Breast epithelium (tissue), 4 donors: ENCODE results near the gene RHBDF2. TPM values are rescaled to one million over a fixed set of nuclear protein-coding genes. Genes with fewer than 3 reads are reported as not detected.

Experiments
- DNase-seq, 2 donors: peaks; one replicate each; pipeline ENCODE4 v3.0.0-alpha.2; 2019; ENCODE audit warnings: low spot score in 2 of 2
- H3K27ac ChIP-seq, 2 donors: fragments of 200-600 bp; sonication (generic) in 1 of 2; one replicate each; pipeline ENCODE4 v1.5.1; 2016 to 2019; ENCODE audit warnings: mild to moderate bottlenecking in 1 of 2
- H3K27me3 ChIP-seq, 2 donors: fragments of 200-600 bp; sonication (generic) in 1 of 2; one replicate each; pipeline versions ENCODE4 v1.5.1 to v1.6.0; 2017 to 2019; ENCODE audit warnings: control low read depth in 1 of 2, mild to moderate bottlenecking in 1 of 2
- H3K36me3 ChIP-seq: fragments of 200-600 bp; one replicate; pipeline ENCODE4 v1.5.1; 2019
- H3K4me1 ChIP-seq, 2 donors: fragments of 200-600 bp; sonication (generic); one replicate each; pipeline ENCODE4 v1.5.1; 2016 to 2019; ENCODE audit warnings: control low read depth in 1 of 2
- H3K4me3 ChIP-seq, 3 donors: fragments of 200-600 bp; sonication (generic); 1 replicate in 2 of 3; 2 replicates in 1 of 3; pipeline ENCODE4 v1.5.1; 2016 to 2019; ENCODE audit warnings: mild to moderate bottlenecking in 3 of 3, moderate library complexity in 2 of 3
- H3K9me3 ChIP-seq, 2 donors: fragments of 200-600 bp; sonication (generic) in 1 of 2; one replicate each; pipeline ENCODE4 v1.5.1; 2016 to 2019; ENCODE audit warnings: control low read depth in 1 of 2
- CTCF ChIP-seq, 3 donors: fragments of 450-650 bp; IDR thresholded peaks; one replicate each; pipeline ENCODE4 v1.5.1; 2016 to 2017; ENCODE audit warnings: antibody characterized with exemption in 3 of 3, mild to moderate bottlenecking in 3 of 3, moderate library complexity in 3 of 3
- POLR2A ChIP-seq: fragments of 450-650 bp; IDR thresholded peaks from one replicate; pipeline ENCODE4 v1.6.1; 2016; ENCODE audit warnings: antibody characterized with exemption, mild to moderate bottlenecking, moderate library complexity
- POLR2AphosphoS5 ChIP-seq, 3 donors: sonication (generic); formaldehyde crosslinking; IDR thresholded peaks; one replicate each; pipeline ENCODE4 v1.6.1; 2017; ENCODE audit warnings: antibody characterized with exemption in 3 of 3
- intact Hi-C: fragments of 100-400 bp; cut with DNase I; formaldehyde crosslinking; loops from one replicate; pipeline ENCODE4 v1.15.1; 2023; ENCODE audit warnings: low total_unique reads
- total RNA-seq, 3 donors: library from RNA; depleted of rRNA; stranded (reverse); fragments of >200 nt; gene quantifications; one replicate each; pipeline ENCODE4 v1.1.0, GENCODE V29; 2016

RHBDF2 gene
- total RNA-seq, 3 donors from 2014 or later: 13.4 to 35.5 (median 26.8) TPM

DNA sequence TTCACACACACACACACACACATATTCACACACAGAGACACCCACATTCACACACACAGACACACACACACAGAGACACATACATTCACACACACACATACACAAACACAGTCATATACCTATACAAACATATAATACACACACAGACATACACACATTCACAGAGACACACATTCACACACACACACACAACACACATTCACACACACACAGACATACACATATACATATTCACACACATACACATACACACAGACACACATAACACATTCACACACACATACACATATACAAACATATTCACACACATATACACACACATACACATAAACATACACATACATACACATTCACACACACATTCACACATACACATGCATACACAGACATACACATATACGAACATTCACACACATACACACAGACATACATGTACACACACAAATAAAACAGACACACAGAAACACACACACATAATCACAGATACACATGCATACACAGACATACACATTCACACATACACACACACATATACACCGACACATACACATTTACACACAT, 46.5 kb upstream of the RHBDF2 start:
- DNase-seq: no peak
- Histone ChIP-seq H3K4me1 (peaks cover 6 to 11% of the 10 kb centered on the region in 2 donors), H3K27me3 (no peaks in the 10 kb centered on the region), H3K27ac (no peak overlapping the region), H3K9me3 (no peaks in the 10 kb centered on the region), H3K36me3 (no peaks in the 10 kb centered on the region), H3K4me3 (no peak overlapping the region)
- intact Hi-C loops: no loop called here
- TF ChIP-seq POLR2AphosphoS5 (IDR thresholded peaks at IDR 0.05) (no peak), CTCF (IDR thresholded peaks at IDR 0.05) (no peak), POLR2A (no peak)

DNA sequence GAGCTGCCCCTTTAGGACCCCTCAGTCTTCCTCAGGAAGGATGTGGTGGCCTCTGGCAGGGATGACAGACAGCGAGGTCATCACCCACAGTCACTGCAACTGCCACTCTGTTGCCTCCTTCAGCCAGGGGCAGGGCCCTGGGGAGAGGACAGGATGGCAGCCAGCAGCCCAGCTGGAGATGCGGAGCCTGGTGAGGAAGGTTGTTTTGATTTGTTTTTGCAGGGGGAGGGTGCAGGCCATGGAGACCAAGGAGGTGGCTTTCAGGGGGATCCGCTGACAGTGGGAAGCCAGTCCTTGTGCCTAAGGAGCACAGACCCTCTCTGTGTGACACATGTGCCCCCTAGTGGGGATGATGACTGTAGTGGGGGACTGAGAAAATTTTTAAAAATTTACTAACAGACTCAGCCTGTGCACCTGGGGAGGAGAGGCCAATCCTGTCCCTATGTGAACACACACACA, 46.0 kb upstream of the RHBDF2 start:
- TF ChIP-seq POLR2AphosphoS5 (IDR thresholded peaks at IDR 0.05) (no peak), CTCF (IDR thresholded peaks at IDR 0.05) (peak; percentile 52 to 68 (median 57))
- Histone ChIP-seq H3K4me1 (peaks cover 6 to 11% of the 10 kb centered on the region in 2 donors), H3K36me3 (no peaks in the 10 kb centered on the region), H3K9me3 (no peaks in the 10 kb centered on the region), H3K27ac (no peak overlapping the region), H3K27me3 (no peaks in the 10 kb centered on the region), H3K4me3 (no peak overlapping the region)
- no peak for DNase-seq
- intact Hi-C loops: no loop called here

GRCh38 chr17:76546556-76547182, 45.4 kb upstream of the RHBDF2 start:
- no peaks in the 10 kb centered on the region for H3K9me3 ChIP-seq
- no peak overlapping the region for H3K4me3 ChIP-seq
- intact Hi-C loops: no loop called here
- no peak for DNase-seq
- H3K27me3 ChIP-seq: no peaks in the 10 kb centered on the region
- H3K4me1 ChIP-seq: peaks cover 6 to 10% of the 10 kb centered on the region in 2 donors
- no peaks in the 10 kb centered on the region for H3K36me3 ChIP-seq
- TF ChIP-seq CTCF (IDR thresholded peaks at IDR 0.05) (no peak), POLR2AphosphoS5 (IDR thresholded peaks at IDR 0.05) (no peak)
- no peak overlapping the region for H3K27ac ChIP-seq

DNA sequence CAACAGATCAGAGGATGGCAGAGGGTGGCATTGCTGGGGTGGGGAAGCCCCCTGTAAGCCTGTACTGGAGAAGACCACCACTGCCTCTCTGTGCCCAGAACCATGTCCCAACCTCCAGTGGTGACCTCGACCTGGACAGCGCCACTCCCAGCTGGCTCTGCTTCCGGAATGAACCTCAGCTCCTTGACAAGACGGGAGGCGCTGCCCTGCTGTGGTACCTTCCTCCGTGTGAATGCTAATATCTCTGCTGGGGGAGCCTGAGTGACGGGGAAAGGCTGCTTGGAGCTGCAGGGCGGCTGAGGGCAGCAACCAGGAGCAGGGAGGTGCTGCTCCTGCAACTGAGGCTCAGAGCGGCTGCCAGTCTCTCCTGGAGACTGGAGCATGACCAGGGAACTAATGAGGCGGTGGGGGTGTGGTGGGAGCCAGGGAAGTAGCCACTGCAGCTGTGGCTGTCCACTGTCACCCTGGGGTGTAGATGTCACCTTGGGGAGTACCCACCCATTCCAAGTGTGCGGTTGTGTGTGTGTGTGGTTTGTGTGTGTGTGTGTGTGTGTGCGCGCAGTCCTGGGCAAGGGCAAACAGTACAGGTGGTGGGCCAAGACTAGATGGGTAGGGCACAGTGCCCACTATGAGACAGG, 44.8 kb upstream of the RHBDF2 start:
- no peaks in the 10 kb centered on the region for H3K36me3 ChIP-seq
- H3K4me3 ChIP-seq: no peak overlapping the region
- intact Hi-C loops: no loop called here
- no peak for TF ChIP-seq POLR2A
- TF ChIP-seq CTCF (IDR thresholded peaks at IDR 0.05): no peak
- no peak for TF ChIP-seq POLR2AphosphoS5 (IDR thresholded peaks at IDR 0.05)
- no peak for DNase-seq
- H3K9me3 ChIP-seq: no peaks in the 10 kb centered on the region
- H3K27ac ChIP-seq: no peak overlapping the region
- no peaks in the 10 kb centered on the region for H3K27me3 ChIP-seq
- peaks cover 6 to 7% of the 10 kb centered on the region in 2 donors for H3K4me1 ChIP-seq
